ENCODE data around the gene TMEM220.

DNA sequence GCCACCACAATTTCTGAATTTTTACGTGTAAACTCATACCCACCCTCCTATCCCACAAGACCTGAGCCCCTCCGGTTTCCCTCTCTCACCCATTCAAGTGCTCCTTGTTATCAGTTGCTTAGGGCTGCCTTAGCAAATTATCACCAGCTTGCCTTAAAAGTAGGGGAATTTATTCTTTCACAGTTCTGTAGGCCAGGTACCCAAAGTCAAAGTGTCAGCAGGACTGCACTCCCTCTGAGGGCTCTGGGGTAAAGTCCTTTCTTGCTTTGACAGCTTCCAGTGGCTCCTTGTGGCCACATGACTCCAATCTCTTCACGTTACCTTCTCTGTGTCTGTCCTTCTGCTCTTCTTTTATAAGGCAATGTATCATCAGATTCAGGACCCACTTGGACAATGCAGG lies 7.9 kb upstream of the TMEM220 start:
- no peak for TF ChIP-seq EZH2 (IDR thresholded peaks at IDR 0.05; ENCODE audit: low read depth)
- TF ChIP-seq, protein P1, sequence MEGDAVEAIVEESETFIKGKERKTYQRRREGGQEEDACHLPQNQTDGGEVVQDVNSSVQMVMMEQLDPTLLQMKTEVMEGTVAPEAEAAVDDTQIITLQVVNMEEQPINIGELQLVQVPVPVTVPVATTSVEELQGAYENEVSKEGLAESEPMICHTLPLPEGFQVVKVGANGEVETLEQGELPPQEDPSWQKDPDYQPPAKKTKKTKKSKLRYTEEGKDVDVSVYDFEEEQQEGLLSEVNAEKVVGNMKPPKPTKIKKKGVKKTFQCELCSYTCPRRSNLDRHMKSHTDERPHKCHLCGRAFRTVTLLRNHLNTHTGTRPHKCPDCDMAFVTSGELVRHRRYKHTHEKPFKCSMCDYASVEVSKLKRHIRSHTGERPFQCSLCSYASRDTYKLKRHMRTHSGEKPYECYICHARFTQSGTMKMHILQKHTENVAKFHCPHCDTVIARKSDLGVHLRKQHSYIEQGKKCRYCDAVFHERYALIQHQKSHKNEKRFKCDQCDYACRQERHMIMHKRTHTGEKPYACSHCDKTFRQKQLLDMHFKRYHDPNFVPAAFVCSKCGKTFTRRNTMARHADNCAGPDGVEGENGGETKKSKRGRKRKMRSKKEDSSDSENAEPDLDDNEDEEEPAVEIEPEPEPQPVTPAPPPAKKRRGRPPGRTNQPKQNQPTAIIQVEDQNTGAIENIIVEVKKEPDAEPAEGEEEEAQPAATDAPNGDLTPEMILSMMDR (conservative IDR thresholded peaks at IDR 0.05), result no peak

Measured in PC-9 (cell line).